Mesothelial cell of epicardium (in vitro differentiated cells): ENCODE results near the gene MYCN. TPM values are rescaled to one million over a fixed set of nuclear protein-coding genes. Genes with fewer than 3 reads are reported as not detected.

ENCODE experiments used
- DNase-seq, 2 experiments: peaks; one replicate each; pipeline ENCODE4 v3.0.0; 2021; ENCODE audit warnings: low spot score in 2 of 2; ENCODE audit not compliant: unreplicated experiment in 2 of 2
- H3K27ac Mint-ChIP-seq: 2 replicates; pipeline ENCODE4 v1.8.0; 2021; ENCODE audit warnings: mixed read lengths
- H3K27me3 Mint-ChIP-seq: 2 replicates; pipeline ENCODE4 v1.8.0; 2021; ENCODE audit warnings: low read depth, mixed read lengths
- H3K36me3 Mint-ChIP-seq: 2 replicates; pipeline ENCODE4 v1.8.0; 2021; ENCODE audit warnings: mixed read lengths
- H3K4me1 Mint-ChIP-seq: 2 replicates; pipeline ENCODE4 v1.8.0; 2021; ENCODE audit warnings: mixed read lengths
- H3K4me3 Mint-ChIP-seq: 2 replicates; pipeline ENCODE4 v1.8.0; 2021; ENCODE audit warnings: mild to moderate bottlenecking, moderate library complexity, mixed read lengths
- H3K9me3 Mint-ChIP-seq: 2 replicates; pipeline ENCODE4 v1.8.0; 2021; ENCODE audit warnings: mixed read lengths
- CTCF ChIP-seq: fragments of 200-600 bp; sonication (generic); IDR thresholded peaks from one replicate; pipeline ENCODE4 v1.5.0; 2021; ENCODE audit warnings: antibody characterized with exemption; ENCODE audit not compliant: unreplicated experiment
- total RNA-seq: library from RNA; stranded (reverse); gene quantifications from 3 replicates; pipeline ENCODE4 v1.2.1, GENCODE V29; 2021

Gene MYCN
- total RNA-seq: 69.1 to 79.4 TPM (median 72.5 TPM) in 3 replicates

GRCh38 chr2:15939854-15940660 lies at the start of gene MYCN:
Gene MYCN (plus strand): TSS chr2:15940550. CDS start chr2:15942065, 1,515 bp downstream.
- peak; percentile 63 for TF ChIP-seq CTCF
- Mint-ChIP-seq H3K36me3 (peaks cover 3% of the 10 kb centered on the region), H3K4me3 (peak within 1 kb of the TSS; percentile 95), H3K27me3 (no peaks in the 10 kb centered on the region), H3K4me1 (peaks cover 33% of the 10 kb centered on the region), H3K9me3 (no peaks in the 10 kb centered on the region), H3K27ac (peak within 1 kb of the TSS; percentile 93)
- peak; percentile 66 to 80 for DNase-seq

GRCh38 chr2:15890936-15891905 lies 49.1 kb upstream of the MYCN start:
- Mint-ChIP-seq H3K27me3 (no peaks in the 10 kb centered on the region), H3K27ac (peak overlapping the region; percentile 95), H3K4me1 (peaks cover 74% of the 10 kb centered on the region), H3K4me3 (no peak overlapping the region), H3K36me3 (no peaks in the 10 kb centered on the region), H3K9me3 (no peaks in the 10 kb centered on the region)
- no peak for DNase-seq
- no peak for TF ChIP-seq CTCF

GRCh38 chr2:15892151-15892880 lies 48.0 kb upstream of the MYCN start:
- Mint-ChIP-seq H3K9me3 (peaks cover 6% of the 10 kb centered on the region), H3K4me1 (peaks cover 73% of the 10 kb centered on the region), H3K27ac (peak overlapping the region; percentile 95), H3K27me3 (no peaks in the 10 kb centered on the region), H3K4me3 (no peak overlapping the region), H3K36me3 (peaks cover 5% of the 10 kb centered on the region)
- TF ChIP-seq CTCF: no peak
- no peak for DNase-seq

DNA sequence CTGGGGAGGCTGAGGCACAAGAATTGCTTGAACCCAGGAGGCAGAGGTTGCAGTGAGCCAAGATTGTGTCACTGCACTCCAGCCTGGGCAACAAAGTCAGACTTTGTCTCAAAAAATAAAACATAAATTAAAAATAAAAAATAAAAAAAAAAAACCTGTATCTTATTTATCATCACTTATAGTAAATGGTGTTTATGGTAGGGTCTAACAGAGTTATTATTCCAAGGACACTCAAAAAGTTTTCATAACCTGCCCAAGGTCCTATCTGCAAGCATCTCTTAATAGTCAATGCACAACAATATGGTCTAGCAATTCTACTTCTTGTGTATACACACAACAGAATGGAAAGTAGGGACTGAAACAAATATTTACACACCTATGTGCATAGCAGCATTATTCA lies 47.3 kb upstream of the MYCN start:
- Mint-ChIP-seq H3K4me3 (no peak overlapping the region), H3K4me1 (peaks cover 66% of the 10 kb centered on the region)
- no peak for TF ChIP-seq CTCF

DNA sequence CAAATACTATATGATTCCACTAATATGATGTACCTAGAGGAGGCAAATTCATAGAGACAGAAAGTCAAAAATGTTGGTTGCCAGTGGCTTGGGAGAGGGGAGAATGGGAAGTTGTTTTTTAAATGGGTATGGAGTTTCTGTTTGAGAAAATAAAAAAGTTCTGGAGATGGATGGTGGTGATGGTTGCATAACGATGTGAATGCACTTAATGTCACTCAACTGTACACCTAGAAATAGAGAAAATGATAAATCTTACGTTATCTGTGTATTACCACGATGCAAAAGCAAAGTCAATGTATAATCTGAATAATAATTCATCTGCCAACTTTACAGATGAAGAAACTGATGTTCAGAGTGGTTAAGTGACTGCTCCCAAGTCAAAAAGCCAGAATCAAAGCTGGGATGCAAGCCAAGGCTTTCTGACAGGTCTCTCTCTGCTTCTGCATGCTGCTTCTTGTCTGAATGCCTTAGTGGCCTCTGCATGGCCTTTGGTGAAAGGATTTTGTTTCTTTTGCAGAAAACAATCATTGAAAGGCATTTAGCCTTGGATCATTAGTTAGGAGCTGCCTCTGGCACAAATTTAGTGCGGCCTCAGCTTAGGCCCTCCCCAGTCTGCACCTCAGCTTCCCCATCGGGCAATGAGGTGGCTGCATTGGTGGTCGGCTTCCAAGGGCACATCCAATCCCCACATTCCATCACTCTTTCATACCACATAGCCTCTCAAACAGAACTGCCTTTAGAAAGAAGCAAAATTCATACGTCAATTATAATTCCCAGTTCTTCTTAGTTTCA lies 46.5 kb upstream of the MYCN start:
- Mint-ChIP-seq H3K36me3 (peaks cover 16% of the 10 kb centered on the region), H3K27ac (peak overlapping the region; percentile 90), H3K9me3 (peaks cover 21% of the 10 kb centered on the region), H3K4me3 (no peak overlapping the region), H3K27me3 (no peaks in the 10 kb centered on the region), H3K4me1 (peaks cover 63% of the 10 kb centered on the region)
- no peak for DNase-seq
- TF ChIP-seq CTCF: no peak

More for the DNA sequence above, 47.3 kb upstream of the MYCN start:
- DNase-seq: no peak
- peaks cover 9% of the 10 kb centered on the region for H3K36me3 Mint-ChIP-seq
- H3K27ac Mint-ChIP-seq: peak overlapping the region; percentile 64
- H3K27me3 Mint-ChIP-seq: no peaks in the 10 kb centered on the region
- peaks cover 13% of the 10 kb centered on the region for H3K9me3 Mint-ChIP-seq
